Chondrocyte (in vitro differentiated cells): ENCODE measurements around the gene PLXNA2. TPM values are rescaled to one million over a fixed set of nuclear protein-coding genes. Genes with fewer than 3 reads are reported as not detected.

Experiments
- DNase-seq: peaks from one replicate; pipeline ENCODE4 v3.0.0; 2021; ENCODE audit warnings: mixed read lengths, low spot score
- H3K27ac Mint-ChIP-seq: one replicate; pipeline ENCODE4 v1.8.0; 2021; ENCODE audit warnings: mild to moderate bottlenecking, moderate library complexity, mixed read lengths; ENCODE audit not compliant: unreplicated experiment
- H3K27me3 Mint-ChIP-seq: 2 replicates; pipeline ENCODE4 v1.8.0; 2021; ENCODE audit warnings: low read depth, mixed read lengths
- H3K36me3 Mint-ChIP-seq: 2 replicates; pipeline ENCODE4 v1.8.0; 2021; ENCODE audit warnings: low read depth, mixed read lengths
- H3K4me1 Mint-ChIP-seq: 2 replicates; pipeline ENCODE4 v1.8.0; 2021; ENCODE audit warnings: low read depth, mild to moderate bottlenecking, mixed read lengths
- H3K4me3 Mint-ChIP-seq: one replicate; pipeline ENCODE4 v1.8.0; 2021; ENCODE audit warnings: mild to moderate bottlenecking, moderate library complexity, mixed read lengths; ENCODE audit not compliant: unreplicated experiment
- H3K9me3 Mint-ChIP-seq: 2 replicates; pipeline ENCODE4 v1.8.0; 2021; ENCODE audit warnings: low read depth, mixed read lengths
- total RNA-seq: library from RNA; stranded (reverse); gene quantifications from 3 replicates; pipeline ENCODE4 v1.2.1, GENCODE V29; 2021
- TF ChIP-seq, protein P1 (sequence below): fragments of 200-600 bp; sonication (generic); IDR thresholded peaks from 2 replicates; pipeline ENCODE4 v1.5.0; 2021; ENCODE audit warnings: antibody characterized with exemption, mild to moderate bottlenecking, moderate library complexity

The PLXNA2 gene
- total RNA-seq, 1 donor from 2014 or later = 22.0 TPM

DNA sequence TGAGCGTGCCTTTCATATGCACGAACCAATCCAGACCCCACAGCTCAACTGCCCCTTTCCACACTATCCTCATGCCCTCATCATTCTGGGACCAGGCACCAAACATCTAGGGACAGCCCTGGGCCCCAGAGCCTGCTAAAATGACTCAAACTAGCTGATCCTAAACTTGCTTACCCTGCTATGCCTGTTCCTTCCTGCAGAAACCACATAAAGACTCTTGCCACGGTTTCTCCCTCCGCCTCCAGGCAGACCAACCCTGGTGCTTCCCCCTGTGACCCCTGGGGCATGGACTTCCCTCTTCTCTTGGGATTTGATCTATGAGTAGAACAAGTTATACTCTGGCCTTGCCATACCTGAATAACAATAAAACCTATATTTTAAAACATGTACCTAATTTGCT is 195.3 kb downstream of the PLXNA2 start:
- TF ChIP-seq, protein P1, sequence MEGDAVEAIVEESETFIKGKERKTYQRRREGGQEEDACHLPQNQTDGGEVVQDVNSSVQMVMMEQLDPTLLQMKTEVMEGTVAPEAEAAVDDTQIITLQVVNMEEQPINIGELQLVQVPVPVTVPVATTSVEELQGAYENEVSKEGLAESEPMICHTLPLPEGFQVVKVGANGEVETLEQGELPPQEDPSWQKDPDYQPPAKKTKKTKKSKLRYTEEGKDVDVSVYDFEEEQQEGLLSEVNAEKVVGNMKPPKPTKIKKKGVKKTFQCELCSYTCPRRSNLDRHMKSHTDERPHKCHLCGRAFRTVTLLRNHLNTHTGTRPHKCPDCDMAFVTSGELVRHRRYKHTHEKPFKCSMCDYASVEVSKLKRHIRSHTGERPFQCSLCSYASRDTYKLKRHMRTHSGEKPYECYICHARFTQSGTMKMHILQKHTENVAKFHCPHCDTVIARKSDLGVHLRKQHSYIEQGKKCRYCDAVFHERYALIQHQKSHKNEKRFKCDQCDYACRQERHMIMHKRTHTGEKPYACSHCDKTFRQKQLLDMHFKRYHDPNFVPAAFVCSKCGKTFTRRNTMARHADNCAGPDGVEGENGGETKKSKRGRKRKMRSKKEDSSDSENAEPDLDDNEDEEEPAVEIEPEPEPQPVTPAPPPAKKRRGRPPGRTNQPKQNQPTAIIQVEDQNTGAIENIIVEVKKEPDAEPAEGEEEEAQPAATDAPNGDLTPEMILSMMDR = no peak
- no peak overlapping the region for H3K4me3 Mint-ChIP-seq
- H3K4me1 Mint-ChIP-seq = peaks cover 37% of the 10 kb centered on the region
- H3K9me3 Mint-ChIP-seq = no peaks in the 10 kb centered on the region
- DNase-seq = no peak
- H3K36me3 Mint-ChIP-seq = peaks cover 38% of the 10 kb centered on the region
- no peaks in the 10 kb centered on the region for H3K27me3 Mint-ChIP-seq
- peak overlapping the region; percentile 39 for H3K27ac Mint-ChIP-seq

DNA sequence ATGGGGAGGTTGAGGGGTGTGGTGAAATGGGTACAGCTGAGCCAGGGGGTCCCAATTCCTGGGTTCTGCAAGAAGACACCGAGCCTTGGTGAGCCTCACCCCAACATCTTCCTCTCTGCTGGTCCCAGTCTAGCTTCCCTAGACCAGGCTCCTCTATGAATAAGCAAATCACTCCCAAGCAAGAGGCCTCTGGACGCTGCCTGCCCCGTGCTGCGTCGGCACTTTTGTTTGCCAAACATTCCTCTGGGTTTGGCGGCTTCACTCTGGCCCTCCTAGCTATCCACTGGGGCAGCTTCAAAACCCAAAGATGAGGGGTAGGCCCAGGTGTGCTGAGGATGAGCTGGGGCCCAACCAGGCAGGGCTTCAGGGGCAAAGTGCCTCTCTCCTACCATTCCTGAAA is 196.2 kb downstream of the PLXNA2 start:
- no peak overlapping the region for H3K4me3 Mint-ChIP-seq
- H3K27me3 Mint-ChIP-seq = no peaks in the 10 kb centered on the region
- H3K9me3 Mint-ChIP-seq = no peaks in the 10 kb centered on the region
- TF ChIP-seq, protein P1 = no peak
- H3K4me1 Mint-ChIP-seq = peaks cover 37% of the 10 kb centered on the region
- DNase-seq = no peak
- H3K27ac Mint-ChIP-seq = peak overlapping the region; percentile 60
- H3K36me3 Mint-ChIP-seq = peaks cover 40% of the 10 kb centered on the region

DNA sequence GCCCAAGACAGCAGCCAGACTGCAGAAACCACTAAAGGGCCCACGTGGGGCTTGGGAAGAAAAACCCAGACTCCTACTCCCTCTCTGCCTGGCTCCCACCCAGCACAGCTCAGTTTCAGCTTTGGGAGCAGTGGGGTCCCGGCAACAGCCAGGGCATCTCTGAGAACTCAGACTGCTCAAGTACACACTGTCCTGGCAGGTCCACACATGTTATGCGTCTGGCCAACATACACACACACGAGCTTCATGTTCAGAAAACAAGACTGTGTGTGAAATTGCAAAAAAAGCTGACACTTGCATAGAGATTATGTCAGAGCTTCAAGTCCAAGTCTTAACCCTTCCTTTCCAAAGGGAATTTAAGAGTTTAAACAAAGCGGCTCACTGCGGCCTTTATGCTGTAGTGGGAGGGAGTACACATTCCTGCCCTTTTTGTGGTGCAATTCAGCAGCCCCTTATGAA is 196.7 kb downstream of the PLXNA2 start:
- TF ChIP-seq, protein P1 = no peak
- DNase-seq = no peak
- Mint-ChIP-seq H3K4me1 (peaks cover 37% of the 10 kb centered on the region), H3K9me3 (no peaks in the 10 kb centered on the region), H3K27me3 (no peaks in the 10 kb centered on the region), H3K27ac (peak overlapping the region; percentile 87), H3K36me3 (peaks cover 43% of the 10 kb centered on the region), H3K4me3 (no peak overlapping the region)

DNA sequence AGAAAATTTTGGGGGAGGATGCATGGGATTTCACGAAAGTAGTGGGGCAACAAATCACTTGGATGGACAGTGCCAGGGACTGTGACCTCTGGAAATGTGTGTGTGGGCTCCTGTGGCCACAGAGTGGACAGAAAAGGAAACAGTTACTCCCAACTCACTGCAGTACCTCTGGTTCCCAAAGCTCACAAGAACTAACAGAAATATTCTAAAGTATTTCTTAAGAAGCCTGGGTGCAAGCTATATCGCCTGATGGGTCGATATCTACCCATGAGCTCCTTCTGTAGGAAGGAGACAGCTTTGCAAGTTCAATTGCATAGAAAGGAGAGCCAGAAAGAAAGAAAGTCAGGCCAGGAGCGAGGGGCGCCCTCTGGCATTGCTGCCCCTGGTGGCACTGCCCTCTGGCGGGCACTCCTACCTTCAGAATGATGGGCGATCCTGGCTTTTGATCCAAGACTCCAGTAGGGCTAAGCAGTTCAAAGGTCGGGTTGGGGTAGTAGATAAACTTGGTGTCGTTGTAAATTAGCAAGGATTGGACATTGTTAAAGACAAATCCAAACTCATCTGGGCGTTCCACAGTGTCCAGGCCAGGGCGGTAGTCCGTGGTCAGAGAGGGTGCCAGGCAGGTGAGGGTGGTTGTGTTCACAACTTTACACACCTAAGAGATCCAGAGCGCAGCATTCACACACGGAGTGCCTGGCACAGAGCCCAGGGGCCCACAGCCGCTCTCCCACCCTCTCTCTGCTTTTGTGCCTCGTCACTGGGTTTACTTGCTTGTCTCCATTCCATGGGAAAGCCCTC is 198.5 kb downstream of the PLXNA2 start:
- no peaks in the 10 kb centered on the region for H3K27me3 Mint-ChIP-seq
- DNase-seq = no peak
- no peak overlapping the region for H3K27ac Mint-ChIP-seq
- H3K4me1 Mint-ChIP-seq = peaks cover 37% of the 10 kb centered on the region
- H3K9me3 Mint-ChIP-seq = no peaks in the 10 kb centered on the region
- TF ChIP-seq, protein P1 = no peak
- H3K36me3 Mint-ChIP-seq = peaks cover 35% of the 10 kb centered on the region
- H3K4me3 Mint-ChIP-seq = no peak overlapping the region

DNA sequence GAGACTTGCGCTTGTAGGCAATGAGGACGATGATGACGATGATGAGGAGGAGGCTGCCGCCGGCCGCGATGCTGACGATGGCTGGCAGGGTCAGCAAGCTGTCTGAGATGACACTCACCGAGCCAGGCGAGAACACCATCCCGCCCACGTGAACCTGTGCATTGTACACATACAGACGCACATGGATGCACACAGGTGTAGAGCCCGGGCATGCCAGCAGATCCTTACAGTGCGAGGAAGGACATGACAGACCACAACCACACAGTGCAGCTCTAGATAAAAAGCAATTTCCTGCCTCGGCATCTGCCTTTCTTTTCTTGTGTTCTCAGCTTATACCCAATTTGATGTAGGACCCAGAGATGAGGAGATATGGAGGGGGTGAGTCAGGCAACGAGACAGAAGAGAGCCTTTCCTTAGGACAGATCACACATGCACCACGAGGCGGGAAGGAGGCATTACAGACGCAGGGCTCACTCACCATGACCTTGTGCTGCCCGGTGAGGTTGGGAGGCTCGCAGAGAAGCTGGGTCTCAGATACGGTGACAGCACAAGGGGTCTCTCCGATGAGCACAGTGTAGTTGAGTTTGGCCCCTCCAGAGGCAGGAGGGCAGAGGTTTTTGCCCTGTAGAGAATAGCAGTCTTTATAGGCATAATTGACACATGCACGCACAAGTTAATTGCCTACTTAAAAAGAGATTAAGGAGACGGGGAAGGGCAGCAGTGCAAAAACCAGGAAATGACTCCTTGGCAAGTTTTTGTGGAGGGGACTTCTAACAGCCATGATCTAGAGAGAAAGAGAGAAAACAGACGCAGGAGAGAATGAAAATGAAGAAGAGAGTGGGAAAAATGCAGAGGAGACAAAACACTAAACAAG is 199.4 kb downstream of the PLXNA2 start:
- no peaks in the 10 kb centered on the region for H3K9me3 Mint-ChIP-seq
- peaks cover 37% of the 10 kb centered on the region for H3K36me3 Mint-ChIP-seq
- H3K27me3 Mint-ChIP-seq = no peaks in the 10 kb centered on the region
- no peak overlapping the region for H3K27ac Mint-ChIP-seq
- no peak overlapping the region for H3K4me3 Mint-ChIP-seq
- peaks cover 37% of the 10 kb centered on the region for H3K4me1 Mint-ChIP-seq
- no peak for DNase-seq
- TF ChIP-seq, protein P1 = no peak
